Measurements from ENCODE around the gene AFG3L2. TPM values are rescaled to one million over a fixed set of nuclear protein-coding genes. Genes with fewer than 3 reads are reported as not detected.

Gene AFG3L2
- total and polyA plus RNA-seq, 9 of the 15 experiments (the other 6 are each of a cell fraction or from before 2014, with no cell fraction given), result 24.1 to 109 (median 84.0) TPM

DNA sequence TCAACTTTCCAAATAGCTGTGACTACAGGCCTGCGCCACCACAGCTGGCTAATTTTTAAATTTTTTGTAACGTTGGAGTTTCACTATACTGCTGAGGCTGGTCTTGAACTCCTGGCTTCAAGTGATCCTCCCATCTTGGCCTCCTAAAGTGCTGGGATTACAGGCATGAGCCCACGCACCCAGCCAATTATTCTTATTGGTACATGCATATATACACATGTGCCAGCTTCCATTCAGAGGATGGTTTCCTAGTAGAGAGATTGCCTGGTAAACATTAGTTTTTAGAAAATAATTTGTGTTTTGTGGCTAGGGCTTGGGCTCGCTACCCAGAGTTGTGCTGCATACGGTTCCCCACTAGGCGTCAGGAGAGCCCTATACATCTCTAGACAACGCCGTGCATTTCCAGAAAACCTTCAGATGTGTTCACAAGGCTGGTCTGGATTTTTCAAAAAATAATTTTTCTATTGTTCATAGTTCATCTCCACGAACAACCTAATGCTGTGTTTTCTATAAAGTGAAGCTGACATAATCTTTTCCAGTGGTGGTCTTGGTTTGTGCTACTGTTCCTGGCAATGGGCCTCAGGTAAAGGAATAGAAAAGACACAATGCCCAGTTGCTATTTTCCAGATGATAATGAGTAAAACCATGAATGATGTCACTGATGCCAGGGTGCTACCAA, 14.6 kb upstream of the AFG3L2 start (continued):
- TF ChIP-seq ZFP30 (CRISPR knock-in tag; IDR thresholded peaks at IDR 0.05; ENCODE audit: borderline replicate concordance) (no peak), SP2 (IDR thresholded peaks at IDR 0.05; ENCODE audit: extremely low read depth, low read depth, low read length, poor library complexity, severe bottlenecking) (no peak), ATF7 (IDR thresholded peaks at IDR 0.05) (0 out of 2 replicates have a peak, but pooled peaks have one; percentile 14), CBX5 (IDR thresholded peaks at IDR 0.05; ENCODE audit: borderline replicate concordance, low read depth) (no peak), FOXA3 (CRISPR knock-in tag; conservative IDR thresholded peaks at IDR 0.05 in 1 of 2, IDR thresholded peaks at IDR 0.05 in 1 of 2) (0 out of 4 replicates have a peak, but pooled peaks of 1 of the 2 experiments have one; percentile 21), CBFA2T2 (conservative IDR thresholded peaks at IDR 0.05) (no peak), NCOR1 (IDR thresholded peaks at IDR 0.05) (no peak), PTTG1 (tag; IDR thresholded peaks at IDR 0.05; ENCODE audit: low read depth) (no peak), RB1 (IDR thresholded peaks at IDR 0.05; ENCODE audit: low read depth) (peak; percentile 53; the same call in 1 of the 2 replicates), SIN3B (IDR thresholded peaks at IDR 0.05; ENCODE audit: low read depth) (no peak), YY1 (IDR thresholded peaks at IDR 0.05; ENCODE audit: borderline replicate concordance in 1 of 3, control insufficient read depth in 1 of 3, extremely low read depth in 1 of 3, insufficient read depth in 3 of 3, insufficient read length in 1 of 3, insufficient replicate concordance in 2 of 3, low read depth in 1 of 3, low read length in 2 of 3) (peak in 1 of 3 experiments; percentile 29), BDP1 (IDR thresholded peaks at IDR 0.05; ENCODE audit: insufficient read depth, insufficient read length) (no peak), ARID2 (IDR thresholded peaks at IDR 0.05) (peak; percentile 87), PHF20 (IDR thresholded peaks at IDR 0.05; ENCODE audit: partially characterized antibody) (no peak)
- TF ChIP-seq, protein P1, sequence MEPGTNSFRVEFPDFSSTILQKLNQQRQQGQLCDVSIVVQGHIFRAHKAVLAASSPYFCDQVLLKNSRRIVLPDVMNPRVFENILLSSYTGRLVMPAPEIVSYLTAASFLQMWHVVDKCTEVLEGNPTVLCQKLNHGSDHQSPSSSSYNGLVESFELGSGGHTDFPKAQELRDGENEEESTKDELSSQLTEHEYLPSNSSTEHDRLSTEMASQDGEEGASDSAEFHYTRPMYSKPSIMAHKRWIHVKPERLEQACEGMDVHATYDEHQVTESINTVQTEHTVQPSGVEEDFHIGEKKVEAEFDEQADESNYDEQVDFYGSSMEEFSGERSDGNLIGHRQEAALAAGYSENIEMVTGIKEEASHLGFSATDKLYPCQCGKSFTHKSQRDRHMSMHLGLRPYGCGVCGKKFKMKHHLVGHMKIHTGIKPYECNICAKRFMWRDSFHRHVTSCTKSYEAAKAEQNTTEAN (CRISPR knock-in tag; IDR thresholded peaks at IDR 0.05), result no peak
- TF ChIP-seq, protein P2, sequence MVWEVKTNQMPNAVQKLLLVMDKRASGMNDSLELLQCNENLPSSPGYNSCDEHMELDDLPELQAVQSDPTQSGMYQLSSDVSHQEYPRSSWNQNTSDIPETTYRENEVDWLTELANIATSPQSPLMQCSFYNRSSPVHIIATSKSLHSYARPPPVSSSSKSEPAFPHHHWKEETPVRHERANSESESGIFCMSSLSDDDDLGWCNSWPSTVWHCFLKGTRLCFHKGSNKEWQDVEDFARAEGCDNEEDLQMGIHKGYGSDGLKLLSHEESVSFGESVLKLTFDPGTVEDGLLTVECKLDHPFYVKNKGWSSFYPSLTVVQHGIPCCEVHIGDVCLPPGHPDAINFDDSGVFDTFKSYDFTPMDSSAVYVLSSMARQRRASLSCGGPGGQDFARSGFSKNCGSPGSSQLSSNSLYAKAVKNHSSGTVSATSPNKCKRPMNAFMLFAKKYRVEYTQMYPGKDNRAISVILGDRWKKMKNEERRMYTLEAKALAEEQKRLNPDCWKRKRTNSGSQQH (CRISPR knock-in tag; IDR thresholded peaks at IDR 0.05), result no peak
- TF ChIP-seq, protein P3, sequence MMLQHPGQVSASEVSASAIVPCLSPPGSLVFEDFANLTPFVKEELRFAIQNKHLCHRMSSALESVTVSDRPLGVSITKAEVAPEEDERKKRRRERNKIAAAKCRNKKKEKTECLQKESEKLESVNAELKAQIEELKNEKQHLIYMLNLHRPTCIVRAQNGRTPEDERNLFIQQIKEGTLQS (IDR thresholded peaks at IDR 0.05), result no peak
- TF ChIP-seq, protein P3 (CRISPR knock-in tag; conservative IDR thresholded peaks at IDR 0.05), result no peak
- TF ChIP-seq, protein P4, sequence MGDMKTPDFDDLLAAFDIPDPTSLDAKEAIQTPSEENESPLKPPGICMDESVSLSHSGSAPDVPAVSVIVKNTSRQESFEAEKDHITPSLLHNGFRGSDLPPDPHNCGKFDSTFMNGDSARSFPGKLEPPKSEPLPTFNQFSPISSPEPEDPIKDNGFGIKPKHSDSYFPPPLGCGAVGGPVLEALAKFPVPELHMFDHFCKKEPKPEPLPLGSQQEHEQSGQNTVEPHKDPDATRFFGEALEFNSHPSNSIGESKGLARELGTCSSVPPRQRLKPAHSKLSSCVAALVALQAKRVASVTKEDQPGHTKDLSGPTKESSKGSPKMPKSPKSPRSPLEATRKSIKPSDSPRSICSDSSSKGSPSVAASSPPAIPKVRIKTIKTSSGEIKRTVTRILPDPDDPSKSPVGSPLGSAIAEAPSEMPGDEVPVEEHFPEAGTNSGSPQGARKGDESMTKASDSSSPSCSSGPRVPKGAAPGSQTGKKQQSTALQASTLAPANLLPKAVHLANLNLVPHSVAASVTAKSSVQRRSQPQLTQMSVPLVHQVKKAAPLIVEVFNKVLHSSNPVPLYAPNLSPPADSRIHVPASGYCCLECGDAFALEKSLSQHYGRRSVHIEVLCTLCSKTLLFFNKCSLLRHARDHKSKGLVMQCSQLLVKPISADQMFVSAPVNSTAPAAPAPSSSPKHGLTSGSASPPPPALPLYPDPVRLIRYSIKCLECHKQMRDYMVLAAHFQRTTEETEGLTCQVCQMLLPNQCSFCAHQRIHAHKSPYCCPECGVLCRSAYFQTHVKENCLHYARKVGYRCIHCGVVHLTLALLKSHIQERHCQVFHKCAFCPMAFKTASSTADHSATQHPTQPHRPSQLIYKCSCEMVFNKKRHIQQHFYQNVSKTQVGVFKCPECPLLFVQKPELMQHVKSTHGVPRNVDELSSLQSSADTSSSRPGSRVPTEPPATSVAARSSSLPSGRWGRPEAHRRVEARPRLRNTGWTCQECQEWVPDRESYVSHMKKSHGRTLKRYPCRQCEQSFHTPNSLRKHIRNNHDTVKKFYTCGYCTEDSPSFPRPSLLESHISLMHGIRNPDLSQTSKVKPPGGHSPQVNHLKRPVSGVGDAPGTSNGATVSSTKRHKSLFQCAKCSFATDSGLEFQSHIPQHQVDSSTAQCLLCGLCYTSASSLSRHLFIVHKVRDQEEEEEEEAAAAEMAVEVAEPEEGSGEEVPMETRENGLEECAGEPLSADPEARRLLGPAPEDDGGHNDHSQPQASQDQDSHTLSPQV (IDR thresholded peaks at IDR 0.05), result no peak
